BJ (cell line): ENCODE results near the gene ZNF564. TPM values are rescaled to one million over a fixed set of nuclear protein-coding genes. Genes with fewer than 3 reads are reported as not detected.

ENCODE experiments used
- CTCF ChIA-PET: fragments of 350-600 bp; formaldehyde crosslinking; extraction: SDS; loops from one replicate; lab custom pipeline; 2021; ENCODE audit warnings: antibody characterized with exemption, inconsistent platforms; lab: Yijun Ruan, JAX
- POLR2A ChIA-PET: fragments of 300-600 bp; sonication (Branson Sonifier 250); formaldehyde crosslinking; extraction: SDS; loops from one replicate; lab custom pipeline; 2021; ENCODE audit warnings: antibody characterized with exemption; lab: Charles Lee
- DNase-seq: peaks from one replicate; pipeline ENCODE4 v3.0.0-alpha.2; 2011; ENCODE audit warnings: low read depth
- H3K27me3 ChIP-seq: 2 replicates; pipeline ENCODE4 v1.6.0; 2011; ENCODE audit warnings: low read length; ENCODE audit not compliant: control insufficient read depth, insufficient read depth
- H3K36me3 ChIP-seq: 2 replicates; pipeline ENCODE4 v1.5.1; 2011; ENCODE audit warnings: low read length; ENCODE audit not compliant: control insufficient read depth, insufficient read depth
- H3K4me3 ChIP-seq: 2 replicates; pipeline ENCODE4 v1.5.1; 2011; ENCODE audit warnings: low read depth, mild to moderate bottlenecking, control low read depth, low read length
- polyA plus RNA-seq: library from polyadenylated mRNA; depleted of rRNA; stranded (reverse); fragments of >200 nt; gene quantifications from 2 replicates; pipeline ENCODE4 v1.2.3, GENCODE V29; 2011
- TF ChIP-seq, protein P1 (sequence below): IDR thresholded peaks from 2 replicates; pipeline ENCODE4 v1.5.1; 2011; ENCODE audit warnings: low read depth, mild to moderate bottlenecking, control low read depth, inconsistent platforms, low read length, moderate library complexity; ENCODE audit not compliant: insufficient read depth

ZNF564 gene
- polyA plus RNA-seq, 1 experiment, result 1.4 TPM

DNA sequence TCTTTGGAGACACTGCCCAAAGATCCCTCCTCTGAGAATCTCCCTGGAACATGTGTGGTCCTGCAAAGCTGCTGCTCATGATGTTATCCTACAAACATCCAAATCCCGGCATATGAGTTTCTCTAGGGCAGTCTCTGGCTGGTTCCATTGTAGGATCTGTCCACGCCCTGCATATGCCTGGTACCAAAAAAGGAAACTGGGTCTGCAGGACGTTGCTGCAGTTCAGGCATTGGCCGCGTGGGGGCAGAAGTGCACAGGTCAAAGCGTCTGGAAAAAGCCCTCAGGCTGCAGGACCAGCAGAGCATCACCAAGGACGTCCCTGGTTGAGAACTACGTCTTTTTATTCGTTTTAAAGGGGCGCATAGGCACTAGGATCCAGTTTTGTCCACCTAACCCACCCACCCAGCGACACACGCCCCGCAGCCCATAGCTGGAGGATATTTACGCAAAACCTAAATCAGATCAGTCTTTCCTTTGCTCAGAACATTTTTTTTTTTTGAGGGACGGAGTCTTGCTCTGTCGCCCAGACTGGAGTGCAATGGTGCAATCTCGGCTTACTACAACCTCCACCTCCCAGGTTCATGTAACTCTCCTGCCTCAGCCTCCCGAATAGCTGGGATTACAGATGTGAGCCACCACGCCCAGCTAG, 12.9 kb upstream of the ZNF564 start:
- H3K27me3 ChIP-seq, result no peaks in the 10 kb centered on the region
- DNase-seq, result peak; percentile 73
- CTCF ChIA-PET, result interaction anchor here (0.6 to 2.1 kb wide), 20 partner anchors 8 to 253 kb away, joined by 3 to 19 read pairs (median 4); partner anchors contain the start of genes MAN2B1, WDR83 and ZNF564
- H3K36me3 ChIP-seq, result no peaks in the 10 kb centered on the region
- TF ChIP-seq, protein P1, sequence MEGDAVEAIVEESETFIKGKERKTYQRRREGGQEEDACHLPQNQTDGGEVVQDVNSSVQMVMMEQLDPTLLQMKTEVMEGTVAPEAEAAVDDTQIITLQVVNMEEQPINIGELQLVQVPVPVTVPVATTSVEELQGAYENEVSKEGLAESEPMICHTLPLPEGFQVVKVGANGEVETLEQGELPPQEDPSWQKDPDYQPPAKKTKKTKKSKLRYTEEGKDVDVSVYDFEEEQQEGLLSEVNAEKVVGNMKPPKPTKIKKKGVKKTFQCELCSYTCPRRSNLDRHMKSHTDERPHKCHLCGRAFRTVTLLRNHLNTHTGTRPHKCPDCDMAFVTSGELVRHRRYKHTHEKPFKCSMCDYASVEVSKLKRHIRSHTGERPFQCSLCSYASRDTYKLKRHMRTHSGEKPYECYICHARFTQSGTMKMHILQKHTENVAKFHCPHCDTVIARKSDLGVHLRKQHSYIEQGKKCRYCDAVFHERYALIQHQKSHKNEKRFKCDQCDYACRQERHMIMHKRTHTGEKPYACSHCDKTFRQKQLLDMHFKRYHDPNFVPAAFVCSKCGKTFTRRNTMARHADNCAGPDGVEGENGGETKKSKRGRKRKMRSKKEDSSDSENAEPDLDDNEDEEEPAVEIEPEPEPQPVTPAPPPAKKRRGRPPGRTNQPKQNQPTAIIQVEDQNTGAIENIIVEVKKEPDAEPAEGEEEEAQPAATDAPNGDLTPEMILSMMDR, result peak; percentile 98
- POLR2A ChIA-PET, result no interaction called here
- no peak overlapping the region for H3K4me3 ChIP-seq

DNA sequence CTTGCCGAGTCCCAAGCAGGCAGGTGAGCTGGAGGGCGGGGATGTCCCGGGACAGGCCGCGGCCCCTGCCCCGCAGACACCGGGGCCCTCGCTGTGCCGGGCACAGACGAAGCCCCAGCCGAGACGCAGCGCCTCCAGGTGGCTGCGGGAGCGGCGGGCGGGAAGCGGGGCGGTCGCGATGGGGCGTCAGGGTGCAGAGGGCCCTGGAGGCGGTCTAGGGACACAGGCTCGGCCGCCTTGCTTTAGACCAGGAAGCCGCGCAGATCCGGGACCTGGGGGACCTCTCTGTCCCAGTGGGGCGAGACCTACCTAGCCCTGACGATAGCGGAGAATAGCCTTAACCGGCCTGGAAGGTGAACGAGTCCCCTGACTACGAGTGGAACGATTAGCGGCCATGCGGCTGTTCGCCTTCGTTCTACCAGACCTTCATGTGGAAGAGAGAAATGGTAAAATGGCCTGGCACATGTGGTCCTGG, 4.2 kb upstream of the ZNF564 start:
- H3K27me3 ChIP-seq, result no peaks in the 10 kb centered on the region
- TF ChIP-seq, protein P1, result no peak
- CTCF ChIA-PET, result interaction anchor here (0.5 kb wide), 1 partner anchor 125 kb away, joined by 3 read pairs; no protein-coding TSS in a partner anchor
- POLR2A ChIA-PET, result no interaction called here
- H3K36me3 ChIP-seq, result no peaks in the 10 kb centered on the region
- no peak for DNase-seq
- H3K4me3 ChIP-seq, result no peak overlapping the region

DNA sequence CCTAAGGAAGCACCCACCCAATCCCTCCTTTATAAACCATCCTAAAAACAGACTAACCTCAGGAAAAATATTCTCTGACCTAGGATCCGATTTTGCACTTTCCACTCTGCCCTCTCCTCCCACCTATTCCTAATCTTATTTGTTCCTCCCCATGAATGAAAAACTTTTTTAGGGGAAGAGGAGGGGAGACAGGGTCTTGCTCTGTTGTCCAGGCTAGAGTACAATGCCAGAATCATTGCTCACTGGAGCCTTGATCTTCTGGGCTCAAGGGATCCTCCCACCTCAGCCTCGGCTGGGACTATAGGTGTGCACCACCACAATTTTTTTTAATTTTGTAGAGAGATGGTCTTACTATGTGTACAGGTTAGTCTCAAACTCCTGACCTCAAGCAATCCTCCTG, 4.4 kb downstream of the ZNF564 start:
- Histone ChIP-seq H3K4me3 (no peak overlapping the region), H3K27me3 (no peaks in the 10 kb centered on the region), H3K36me3 (peaks cover 4% of the 10 kb centered on the region)
- DNase-seq, result no peak
- POLR2A ChIA-PET, result no interaction called here
- TF ChIP-seq, protein P1, result no peak
- CTCF ChIA-PET, result no interaction called here

DNA sequence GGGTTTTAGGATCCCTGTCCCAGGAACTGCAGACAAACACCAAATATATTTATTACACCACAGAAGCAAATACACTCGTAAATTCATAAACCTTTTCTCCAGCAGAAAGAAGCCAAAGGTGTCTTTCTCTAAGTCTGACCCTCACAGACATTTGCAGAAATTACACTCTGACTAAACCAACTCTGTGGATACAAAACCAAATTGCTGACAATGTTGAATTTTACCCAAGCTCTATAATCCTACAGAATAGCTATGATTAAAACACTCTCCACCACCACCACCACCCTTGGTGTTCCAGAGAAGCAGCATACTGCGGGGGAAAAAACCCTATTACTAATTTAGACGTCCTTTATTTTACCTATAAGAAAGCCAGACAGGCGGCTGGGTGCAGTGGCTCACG, 5.2 kb downstream of the ZNF564 start:
- Histone ChIP-seq H3K36me3 (peaks cover 4% of the 10 kb centered on the region), H3K4me3 (no peak overlapping the region), H3K27me3 (no peaks in the 10 kb centered on the region)
- ChIA-PET CTCF (no interaction called here), POLR2A (no interaction called here)
- DNase-seq, result no peak
- TF ChIP-seq, protein P1, result no peak

DNA sequence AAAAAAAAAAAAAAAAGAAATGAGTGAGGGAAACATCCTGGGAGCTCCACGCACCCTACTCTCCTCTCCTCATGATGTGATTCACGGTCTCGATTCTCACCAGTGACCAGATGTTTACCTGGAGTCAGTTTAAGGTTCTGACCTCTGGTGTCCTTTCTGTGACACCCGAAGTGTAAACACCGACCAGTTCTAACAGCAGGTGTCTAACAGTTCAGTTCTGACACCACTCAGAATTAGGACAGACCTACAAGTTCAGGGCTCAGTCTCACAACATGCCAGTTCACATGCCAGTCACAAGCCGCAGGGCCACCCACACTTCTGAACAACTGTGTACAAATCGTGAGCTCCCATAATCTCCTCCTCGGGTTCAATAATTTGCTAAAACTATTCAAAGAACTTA, 6.0 kb downstream of the ZNF564 start:
- ChIA-PET POLR2A (no interaction called here), CTCF (no interaction called here)
- no peaks in the 10 kb centered on the region for H3K27me3 ChIP-seq
- TF ChIP-seq, protein P1, result no peak
- H3K36me3 ChIP-seq, result peaks cover 4% of the 10 kb centered on the region
- H3K4me3 ChIP-seq, result no peak overlapping the region
- DNase-seq, result no peak
